ENCODE data around the gene HACD2. TPM values are rescaled to one million over a fixed set of nuclear protein-coding genes. Genes with fewer than 3 reads are reported as not detected.

Gene HACD2
- polyA plus RNA-seq, 2 of the 4 experiments (the other 2 are of a cell fraction) = 41.8 to 97.7 TPM

GRCh38 chr3:123593381-123593780 lies 8.5 kb upstream of the HACD2 start (continued):
- no peak for TF ChIP-seq HMGXB4 (CRISPR knock-in tag; IDR thresholded peaks at IDR 0.05; ENCODE audit: borderline replicate concordance)
- no peak for TF ChIP-seq CBX8 (IDR thresholded peaks at IDR 0.05)
- TF ChIP-seq, protein P1, sequence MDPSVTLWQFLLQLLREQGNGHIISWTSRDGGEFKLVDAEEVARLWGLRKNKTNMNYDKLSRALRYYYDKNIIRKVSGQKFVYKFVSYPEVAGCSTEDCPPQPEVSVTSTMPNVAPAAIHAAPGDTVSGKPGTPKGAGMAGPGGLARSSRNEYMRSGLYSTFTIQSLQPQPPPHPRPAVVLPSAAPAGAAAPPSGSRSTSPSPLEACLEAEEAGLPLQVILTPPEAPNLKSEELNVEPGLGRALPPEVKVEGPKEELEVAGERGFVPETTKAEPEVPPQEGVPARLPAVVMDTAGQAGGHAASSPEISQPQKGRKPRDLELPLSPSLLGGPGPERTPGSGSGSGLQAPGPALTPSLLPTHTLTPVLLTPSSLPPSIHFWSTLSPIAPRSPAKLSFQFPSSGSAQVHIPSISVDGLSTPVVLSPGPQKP (IDR thresholded peaks at IDR 0.05; ENCODE audit: low read depth, low read length) = no peak

DNA sequence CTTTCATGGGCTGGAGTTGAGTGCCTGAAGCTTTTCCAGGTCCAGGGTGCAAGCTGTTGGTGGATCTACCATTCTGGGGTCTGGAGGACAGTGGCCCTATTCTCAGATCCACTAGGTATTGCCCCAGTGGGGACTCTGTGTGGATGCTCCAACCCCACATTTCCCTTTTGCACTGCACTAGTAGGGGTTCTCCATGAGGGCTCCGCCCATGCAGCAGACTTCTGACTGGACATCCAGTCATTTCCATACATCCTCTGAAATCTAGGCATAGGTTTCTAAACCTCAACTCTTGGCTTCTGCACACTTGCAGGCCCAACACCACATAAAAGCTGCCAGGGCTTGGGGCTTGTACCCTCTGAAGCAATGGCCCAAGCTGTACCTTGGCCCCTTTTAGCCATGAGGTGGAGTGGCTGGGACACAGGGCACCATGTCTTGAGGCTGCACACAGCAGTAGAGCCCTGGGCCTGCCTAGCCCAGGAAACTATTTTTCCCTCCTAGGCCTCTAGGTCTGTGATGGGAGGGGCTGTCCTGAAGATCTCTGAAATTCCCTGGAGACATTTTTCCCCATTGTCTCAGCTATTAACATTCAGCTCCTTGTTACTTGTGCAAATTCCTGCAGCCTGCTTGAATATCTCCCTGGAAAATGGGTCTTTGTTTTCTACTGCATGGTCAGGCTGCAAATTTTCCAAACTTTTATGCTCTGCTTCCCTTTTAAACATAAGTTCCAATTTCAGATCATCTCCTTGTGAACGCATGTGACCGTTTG lies 6.0 kb upstream of the HACD2 start:
- ChIA-PET CTCF (interaction anchor here (0.9 kb wide), 1 partner anchor 51 kb away, joined by 3 read pairs; no protein-coding TSS in a partner anchor), POLR2A (no interaction called here)
- Histone ChIP-seq H3K9me3 (peaks cover 39% of the 10 kb centered on the region), H3K4me3 (no peak overlapping the region), H3K4me1 (0 out of 3 replicates have a peak, but pooled peaks cover 5% of the 10 kb centered on the region), H3K27ac (no peak overlapping the region), H3K4me2 (no peak overlapping the region)
- no peak for ATAC-seq
- 87% methylated on average over 3 of the region's 3 CpGs for WGBS (ENCODE audit: missing lambda C conversion rate)
- no peak for DNase-seq (ENCODE audit: low read depth in 1 of 2, low spot score in 1 of 2)
- no peak for TF ChIP-seq NPAS2 (CRISPR knock-in tag; IDR thresholded peaks at IDR 0.05; ENCODE audit: borderline replicate concordance)
- TF ChIP-seq CHD4 (IDR thresholded peaks at IDR 0.05; ENCODE audit: borderline replicate concordance) = no peak
- TF ChIP-seq RAD21 (conservative IDR thresholded peaks at IDR 0.05 in 1 of 2, IDR thresholded peaks at IDR 0.05 in 1 of 2) = no peak
- no peak for TF ChIP-seq ZC3H11A (IDR thresholded peaks at IDR 0.05)
- TF ChIP-seq PHF8 (IDR thresholded peaks at IDR 0.05; ENCODE audit: borderline replicate concordance, low read depth) = no peak
- TF ChIP-seq MAFK (IDR thresholded peaks at IDR 0.05; ENCODE audit: partially characterized antibody) = no peak
- TF ChIP-seq HMGXB4 (CRISPR knock-in tag; IDR thresholded peaks at IDR 0.05; ENCODE audit: borderline replicate concordance) = no peak
- no peak for TF ChIP-seq EP300 (IDR thresholded peaks at IDR 0.05)
- no peak for TF ChIP-seq JUNB (IDR thresholded peaks at IDR 0.05)
- no peak for TF ChIP-seq MAX (IDR thresholded peaks at IDR 0.05)
- TF ChIP-seq MAZ (IDR thresholded peaks at IDR 0.05; ENCODE audit: borderline replicate concordance, low read depth, low read length) = no peak
- no peak for TF ChIP-seq RCOR1 (IDR thresholded peaks at IDR 0.05; ENCODE audit: low read depth, low read length)
- no peak for TF ChIP-seq CEBPB (IDR thresholded peaks at IDR 0.05)
- TF ChIP-seq, protein P2, sequence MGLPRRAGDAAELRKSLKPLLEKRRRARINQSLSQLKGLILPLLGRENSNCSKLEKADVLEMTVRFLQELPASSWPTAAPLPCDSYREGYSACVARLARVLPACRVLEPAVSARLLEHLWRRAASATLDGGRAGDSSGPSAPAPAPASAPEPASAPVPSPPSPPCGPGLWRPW (IDR thresholded peaks at IDR 0.05) = no peak
- TF ChIP-seq RFX5 (IDR thresholded peaks at IDR 0.05) = no peak
- TF ChIP-seq, protein P3, sequence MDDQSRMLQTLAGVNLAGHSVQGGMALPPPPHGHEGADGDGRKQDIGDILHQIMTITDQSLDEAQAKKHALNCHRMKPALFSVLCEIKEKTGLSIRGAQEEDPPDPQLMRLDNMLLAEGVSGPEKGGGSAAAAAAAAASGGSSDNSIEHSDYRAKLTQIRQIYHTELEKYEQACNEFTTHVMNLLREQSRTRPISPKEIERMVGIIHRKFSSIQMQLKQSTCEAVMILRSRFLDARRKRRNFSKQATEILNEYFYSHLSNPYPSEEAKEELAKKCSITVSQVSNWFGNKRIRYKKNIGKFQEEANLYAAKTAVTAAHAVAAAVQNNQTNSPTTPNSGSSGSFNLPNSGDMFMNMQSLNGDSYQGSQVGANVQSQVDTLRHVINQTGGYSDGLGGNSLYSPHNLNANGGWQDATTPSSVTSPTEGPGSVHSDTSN (IDR thresholded peaks at IDR 0.05) = no peak
- no peak for TF ChIP-seq NFE2L2 (conservative IDR thresholded peaks at IDR 0.05; ENCODE audit: low read length)
- TF ChIP-seq HOXB5 (CRISPR knock-in tag; IDR thresholded peaks at IDR 0.05) = no peak
- no peak for FAIRE-seq

Data from A549 (cell line).